NCI-H82 treated with DMSO at 0.1 percent for 48 hours (cell line): ENCODE measurements around the gene GH2.

Source experiments
- DNase-seq: peaks from one replicate; lab custom pipeline; 2025; ENCODE audit not compliant: unreplicated experiment; lab: John Stamatoyannopoulos, UW

Gene GH2

GRCh38 chr17:63841350-63842172, 40.2 kb downstream of the GH2 start:
- no peak for DNase-seq

DNA sequence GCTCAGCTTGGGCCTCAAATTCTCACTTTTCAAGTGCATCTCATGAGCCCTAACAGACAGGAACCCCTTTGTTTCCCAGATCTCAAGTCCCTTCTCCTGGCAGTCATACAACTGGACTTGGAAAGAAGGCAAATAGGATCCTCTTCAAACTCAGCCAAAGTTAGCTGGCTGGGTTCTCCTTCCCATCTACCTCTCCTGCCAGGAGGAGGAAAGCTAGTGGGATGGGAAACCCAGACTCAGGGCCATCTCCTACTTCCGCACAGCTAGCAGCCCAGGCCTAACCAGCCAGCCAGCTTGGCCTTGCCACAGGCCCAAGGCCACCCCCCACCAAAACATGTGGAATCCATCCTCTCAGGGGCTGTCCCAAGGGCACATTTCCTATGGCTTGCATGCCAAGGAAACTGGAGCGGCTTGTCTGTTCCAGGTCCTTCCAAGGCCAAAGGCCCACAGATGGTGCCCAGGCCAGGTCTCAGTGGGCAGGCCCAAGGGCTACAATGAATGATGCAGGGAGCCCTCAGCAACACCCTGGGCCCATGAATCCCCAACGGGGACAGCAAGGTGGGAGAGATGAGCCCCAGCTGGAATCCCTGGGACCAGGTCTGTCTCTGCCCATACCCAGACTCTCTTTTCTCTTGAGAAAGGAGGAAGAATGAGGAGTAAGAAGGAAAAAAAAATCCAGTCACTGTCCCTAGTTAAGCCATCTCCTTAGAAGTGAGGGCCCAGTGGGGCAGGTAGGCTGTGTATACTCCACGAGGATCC, 41.0 kb downstream of the GH2 start:
- no peak for DNase-seq

GRCh38 chr17:63838631-63839171, 43.0 kb downstream of the GH2 start:
- no peak for DNase-seq

DNA sequence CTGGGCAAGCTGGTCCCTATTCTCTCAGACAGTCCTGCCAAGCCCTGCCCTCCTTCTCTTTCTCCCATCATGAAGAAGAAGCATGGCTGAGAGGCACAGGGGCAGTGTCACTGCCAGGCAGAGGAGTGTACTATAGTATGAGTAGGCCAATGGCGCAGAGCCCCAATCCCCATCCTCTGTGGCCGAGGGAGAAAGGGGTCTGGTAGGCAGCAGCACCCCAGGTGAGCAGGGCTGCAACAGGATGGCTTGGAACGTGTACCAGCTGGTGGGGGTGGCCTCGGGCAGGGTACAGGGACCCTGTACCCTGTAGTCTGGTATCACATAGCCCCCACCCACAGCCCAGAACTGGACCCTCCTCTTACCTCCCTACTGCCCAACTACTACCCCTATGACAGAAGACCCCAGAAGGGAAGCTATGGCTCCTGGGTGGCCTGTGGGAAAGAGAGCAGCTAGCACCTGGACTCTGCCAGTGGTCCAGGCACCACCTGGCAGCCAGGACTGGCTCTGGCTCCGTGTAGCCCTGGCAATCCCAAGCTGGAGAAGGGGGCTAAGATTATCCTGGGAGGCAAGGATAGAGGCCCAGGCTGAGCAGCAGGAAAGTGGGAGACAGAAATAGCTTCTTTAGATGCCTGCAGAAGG, 43.7 kb downstream of the GH2 start:
- no peak for DNase-seq

DNA sequence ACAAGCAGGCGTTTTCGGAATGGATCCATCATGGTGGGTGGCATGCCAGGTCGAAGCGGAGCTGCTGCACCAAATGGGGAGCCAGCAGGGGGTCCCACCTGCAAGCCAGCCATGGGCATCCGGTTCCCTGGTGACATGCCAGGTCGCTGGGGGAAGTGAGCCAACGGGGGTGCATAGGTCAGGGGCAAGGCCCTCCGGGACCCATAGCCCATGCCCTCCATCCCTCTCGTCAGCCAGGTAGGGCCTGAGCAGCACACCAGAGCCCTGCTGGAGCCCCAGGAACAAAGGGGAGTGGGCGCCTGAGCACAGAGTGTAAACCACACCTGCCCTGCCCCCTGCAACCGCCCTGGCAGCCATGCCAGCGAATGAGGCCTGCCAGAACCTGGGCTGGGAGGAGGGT, 44.3 kb downstream of the GH2 start:
- DNase-seq: no peak

DNA sequence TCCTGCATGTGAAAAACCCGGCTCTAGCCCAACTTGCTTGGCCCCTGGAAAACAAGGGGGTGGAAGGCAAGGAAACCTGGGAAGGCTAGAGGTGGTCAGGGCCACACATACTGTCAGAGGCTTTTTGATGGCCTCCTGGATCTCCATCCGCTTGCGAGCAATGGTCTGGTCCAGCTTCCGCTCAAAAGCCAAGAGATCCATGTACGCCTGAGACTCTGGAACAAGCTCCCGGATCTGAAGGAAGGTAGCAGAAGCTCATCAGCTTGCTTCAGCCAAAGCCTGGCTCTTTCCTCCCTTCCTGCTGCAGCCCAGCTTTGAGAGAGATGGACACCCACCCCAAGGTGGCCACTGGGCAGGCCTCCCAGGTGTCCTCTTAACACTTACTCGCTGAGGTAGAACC, 44.9 kb downstream of the GH2 start:
- no peak for DNase-seq

- DNase-seq: no peak
These were observed 46.5 kb downstream of the GH2 start for GRCh38 chr17:63835167-63835720.

DNA sequence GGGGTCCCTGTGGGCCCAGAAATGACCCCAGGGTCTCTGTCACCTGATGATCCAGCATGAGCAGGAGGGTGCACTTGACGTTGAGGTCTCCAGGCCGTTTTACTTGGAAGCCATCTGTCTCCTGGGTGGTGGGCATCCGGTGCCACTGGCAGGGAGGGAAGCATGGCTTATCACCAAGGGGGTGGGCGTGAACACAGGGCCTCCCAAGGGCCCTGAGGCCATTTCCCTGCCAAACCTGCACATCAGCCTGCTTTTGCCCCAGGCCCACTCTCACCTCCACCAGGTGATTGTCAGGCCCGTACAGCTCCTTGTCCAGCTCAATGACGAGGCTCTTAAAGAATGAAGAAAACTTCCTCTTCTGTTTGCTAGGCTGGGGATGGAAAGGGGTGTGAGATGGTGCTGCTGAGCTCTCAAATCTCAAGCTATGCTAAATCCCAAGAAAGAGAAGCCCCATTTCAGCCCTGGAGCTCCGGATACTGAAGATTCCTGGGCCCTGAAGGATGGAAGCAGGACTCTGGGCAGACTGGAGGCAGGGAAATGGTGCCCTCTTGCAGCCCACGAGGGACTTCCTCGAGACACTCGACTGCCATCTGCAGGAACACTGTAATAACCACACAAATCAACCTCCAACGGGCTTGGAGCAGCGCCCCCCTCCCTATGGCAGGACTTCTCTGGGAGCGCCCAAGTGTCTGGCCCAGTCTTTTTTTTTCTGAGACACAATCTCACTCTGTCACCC, 47.1 kb downstream of the GH2 start:
- DNase-seq: peak; percentile 49

DNA sequence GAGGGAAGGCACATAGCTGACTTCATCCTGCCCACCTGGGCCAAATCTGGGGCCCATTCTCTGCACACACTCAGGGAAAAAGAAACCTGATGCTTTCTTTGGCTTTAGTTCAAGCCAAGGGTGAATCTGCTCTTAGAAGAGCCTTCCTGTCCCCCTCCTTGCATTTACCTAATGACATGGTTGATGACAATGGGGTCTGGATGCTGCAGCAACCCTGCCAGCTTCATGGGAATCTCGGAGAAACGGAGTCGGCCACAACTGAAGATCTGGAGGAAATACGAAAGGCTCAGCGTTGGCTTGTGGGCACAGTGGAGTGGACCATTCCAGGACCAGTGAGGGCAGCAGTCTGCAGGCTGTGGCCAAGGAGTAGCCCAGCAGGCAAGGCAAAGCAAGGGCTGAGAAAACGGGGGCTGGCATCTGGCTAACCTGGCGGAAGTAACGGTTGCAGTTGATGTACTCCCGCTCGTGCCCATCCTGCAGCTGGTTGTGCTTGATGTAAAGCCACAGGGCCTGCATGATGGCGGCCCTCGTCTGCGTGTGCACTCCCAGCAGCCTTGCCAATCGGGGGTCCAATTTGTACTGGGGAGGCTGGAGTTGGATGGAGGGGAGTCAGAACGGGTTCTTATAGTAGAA, 47.9 kb downstream of the GH2 start:
- DNase-seq: no peak

DNA sequence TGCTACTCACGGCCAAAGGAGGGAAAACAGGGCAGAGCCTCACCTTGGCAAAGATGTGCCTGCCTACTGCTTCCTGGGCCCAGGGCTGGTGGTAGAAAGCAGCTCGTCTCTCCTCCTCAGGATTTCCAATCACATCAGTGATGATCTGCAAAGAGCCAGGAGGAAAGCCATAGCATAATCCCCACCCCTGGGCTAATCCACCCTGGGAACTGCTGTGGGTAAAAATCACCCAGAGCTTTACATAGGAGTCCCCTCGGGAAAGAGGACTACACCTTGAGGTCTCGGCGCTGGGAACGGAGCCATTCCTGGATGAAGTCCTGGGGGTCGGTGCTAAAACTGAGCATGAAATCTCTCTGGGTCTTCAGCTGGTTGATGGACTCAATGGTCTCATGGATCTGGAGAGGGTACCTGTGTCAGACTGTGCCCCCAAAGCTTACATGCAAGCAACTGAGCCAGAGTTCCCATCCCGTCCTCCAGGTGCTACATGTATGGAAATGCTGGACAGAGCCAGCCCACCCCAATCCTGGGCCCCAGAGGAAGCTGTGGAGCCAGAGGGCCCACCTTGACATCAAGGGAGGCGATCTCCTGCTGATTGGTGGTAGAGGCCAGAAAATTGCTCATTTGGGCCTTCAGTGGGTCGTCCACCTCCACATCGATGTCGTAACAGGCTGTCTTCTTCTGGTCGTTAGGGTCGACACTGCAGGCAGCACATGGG, 48.6 kb downstream of the GH2 start:
- DNase-seq: no peak

- no peak for DNase-seq
These were observed 49.3 kb downstream of the GH2 start for GRCh38 chr17:63832455-63832854.

DNA sequence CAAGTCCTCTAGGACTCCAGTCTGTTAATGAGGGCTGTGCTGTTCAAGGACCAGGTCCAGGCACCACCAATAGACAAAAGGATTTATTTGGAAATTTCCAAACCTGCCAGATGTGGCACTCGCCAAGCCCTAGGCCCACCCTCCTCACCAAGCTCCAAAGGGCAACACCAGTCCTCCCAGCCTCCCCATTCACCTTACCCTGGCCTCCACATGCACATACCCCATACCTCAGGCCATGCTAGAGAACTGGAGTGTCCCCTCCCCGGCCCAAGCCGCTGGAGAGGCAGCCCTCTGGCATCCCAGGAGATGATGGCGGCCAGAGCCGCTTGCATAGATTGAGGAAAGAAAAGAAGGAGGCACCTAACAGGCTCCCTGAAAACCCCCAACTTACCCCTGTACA, 49.7 kb downstream of the GH2 start:
- DNase-seq: no peak

DNA sequence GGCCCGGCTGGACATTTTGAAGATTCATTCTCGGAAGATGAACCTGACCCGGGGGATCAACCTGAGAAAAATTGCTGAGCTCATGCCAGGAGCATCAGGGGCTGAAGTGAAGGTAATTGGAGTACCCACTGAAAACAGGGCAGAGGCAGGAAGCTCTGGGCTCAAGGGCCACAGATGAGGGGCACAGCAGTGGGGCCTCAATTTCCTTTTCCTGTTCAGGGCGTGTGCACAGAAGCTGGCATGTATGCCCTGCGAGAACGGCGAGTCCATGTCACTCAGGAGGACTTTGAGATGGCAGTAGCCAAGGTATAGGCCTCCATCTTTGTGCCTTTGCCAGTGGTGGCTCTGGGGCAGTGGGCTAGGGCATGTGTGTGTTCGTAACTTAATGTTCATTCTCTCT, 50.2 kb downstream of the GH2 start:
- no peak for DNase-seq

DNA sequence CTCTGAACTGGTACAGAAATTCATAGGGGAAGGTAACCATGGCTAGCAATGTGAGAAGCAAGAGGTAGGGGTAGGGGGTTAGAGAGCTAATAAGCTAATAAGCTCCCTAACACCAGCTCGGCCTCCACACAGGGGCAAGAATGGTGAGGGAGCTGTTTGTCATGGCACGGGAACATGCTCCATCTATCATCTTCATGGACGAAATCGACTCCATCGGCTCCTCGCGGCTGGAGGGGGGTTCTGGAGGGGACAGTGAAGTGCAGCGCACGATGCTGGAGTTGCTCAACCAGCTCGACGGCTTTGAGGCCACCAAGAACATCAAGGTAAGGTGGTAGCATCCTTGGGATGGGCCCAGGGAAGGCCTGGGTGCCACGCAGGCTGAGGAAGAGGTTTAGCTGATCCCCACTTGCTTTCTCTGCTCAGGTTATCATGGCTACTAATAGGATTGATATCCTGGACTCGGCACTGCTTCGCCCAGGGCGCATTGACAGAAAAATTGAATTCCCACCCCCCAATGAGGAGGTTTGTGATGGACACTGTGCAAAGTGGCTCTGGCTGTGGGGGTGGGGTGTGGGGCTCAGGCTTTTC, 50.7 kb downstream of the GH2 start:
- no peak for DNase-seq

DNA sequence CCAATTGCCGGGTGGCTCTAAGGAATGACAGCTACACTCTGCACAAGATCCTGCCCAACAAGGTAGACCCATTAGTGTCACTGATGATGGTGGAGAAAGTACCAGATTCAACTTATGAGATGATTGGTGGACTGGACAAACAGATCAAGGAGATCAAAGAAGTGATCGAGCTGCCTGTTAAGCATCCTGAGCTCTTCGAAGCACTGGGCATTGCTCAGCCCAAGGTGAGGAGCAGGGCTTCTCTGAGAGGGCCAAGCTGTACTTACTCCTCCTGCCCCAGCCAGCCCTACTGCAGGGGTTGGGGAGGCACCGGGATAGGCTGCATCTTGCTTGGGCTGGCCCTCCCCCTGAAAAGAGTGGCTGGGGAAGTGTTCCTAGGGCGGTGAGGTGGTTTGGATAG, 51.5 kb downstream of the GH2 start:
- no peak for DNase-seq
